GM13976 (cell line): ENCODE measurements around the gene TLN1.

Experiments used
- DNase-seq: peaks from one replicate; pipeline ENCODE4 v3.0.0; 2012; ENCODE audit warnings: low spot score
- in situ Hi-C: fragments of 300-500 bp; cut with MboI; formaldehyde crosslinking; loops from one replicate; pipeline ENCODE4 v1.12.0; 2022; ENCODE audit warnings: low sequenced_read_pairs, mixed read lengths, inconsistent platforms; ENCODE audit not compliant: unreplicated experiment
- TF ChIP-seq, protein P1 (sequence below): IDR thresholded peaks from 2 replicates; pipeline ENCODE4 v1.5.1; 2012; ENCODE audit warnings: borderline replicate concordance, mild to moderate bottlenecking; ENCODE audit not compliant: insufficient read depth; ENCODE audit errors: extremely low read depth, missing control alignments, control extremely low read depth

The TLN1 gene

DNA sequence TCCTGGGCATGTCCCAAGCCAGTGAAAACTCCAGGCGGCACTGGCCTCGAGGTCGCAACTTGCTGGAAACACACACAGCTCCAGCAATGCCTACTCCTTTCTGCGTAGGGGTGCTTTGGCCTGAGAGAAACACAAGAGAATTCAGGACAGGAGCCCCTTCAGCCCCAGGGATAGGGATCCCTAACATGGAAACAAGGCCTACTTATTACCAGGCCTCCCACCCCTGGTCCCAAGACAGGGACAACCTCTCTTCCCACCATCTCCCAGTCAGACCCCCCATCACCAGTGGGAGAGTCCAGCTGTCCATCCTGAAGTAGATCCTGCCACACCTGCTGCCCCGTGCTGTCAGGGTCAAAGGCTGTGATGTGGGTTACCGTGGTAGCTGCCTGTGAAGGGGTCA is 8.2 kb upstream of the TLN1 start:
- no peak for DNase-seq
- in situ Hi-C loops = no loop called here
- TF ChIP-seq, protein P1, sequence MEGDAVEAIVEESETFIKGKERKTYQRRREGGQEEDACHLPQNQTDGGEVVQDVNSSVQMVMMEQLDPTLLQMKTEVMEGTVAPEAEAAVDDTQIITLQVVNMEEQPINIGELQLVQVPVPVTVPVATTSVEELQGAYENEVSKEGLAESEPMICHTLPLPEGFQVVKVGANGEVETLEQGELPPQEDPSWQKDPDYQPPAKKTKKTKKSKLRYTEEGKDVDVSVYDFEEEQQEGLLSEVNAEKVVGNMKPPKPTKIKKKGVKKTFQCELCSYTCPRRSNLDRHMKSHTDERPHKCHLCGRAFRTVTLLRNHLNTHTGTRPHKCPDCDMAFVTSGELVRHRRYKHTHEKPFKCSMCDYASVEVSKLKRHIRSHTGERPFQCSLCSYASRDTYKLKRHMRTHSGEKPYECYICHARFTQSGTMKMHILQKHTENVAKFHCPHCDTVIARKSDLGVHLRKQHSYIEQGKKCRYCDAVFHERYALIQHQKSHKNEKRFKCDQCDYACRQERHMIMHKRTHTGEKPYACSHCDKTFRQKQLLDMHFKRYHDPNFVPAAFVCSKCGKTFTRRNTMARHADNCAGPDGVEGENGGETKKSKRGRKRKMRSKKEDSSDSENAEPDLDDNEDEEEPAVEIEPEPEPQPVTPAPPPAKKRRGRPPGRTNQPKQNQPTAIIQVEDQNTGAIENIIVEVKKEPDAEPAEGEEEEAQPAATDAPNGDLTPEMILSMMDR = no peak

DNA sequence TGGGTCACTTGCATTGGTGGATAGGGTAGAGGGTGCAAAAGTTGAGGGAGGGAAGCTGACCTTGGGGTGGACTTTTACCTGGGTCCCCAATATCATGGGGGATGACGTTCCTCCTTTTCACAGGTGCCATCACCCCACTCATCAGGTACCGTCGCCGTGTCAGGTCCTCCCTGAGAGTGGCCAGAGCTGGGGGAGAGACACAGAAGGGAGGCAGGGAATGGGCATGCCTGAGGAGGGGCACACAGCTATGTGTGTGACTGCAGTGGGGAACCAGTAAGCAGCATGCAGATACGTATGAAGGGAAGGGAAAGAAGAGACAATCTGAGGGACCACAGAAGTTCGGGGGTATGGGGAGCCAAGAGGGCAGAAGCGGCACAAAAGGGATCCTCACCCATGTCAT is 6.9 kb upstream of the TLN1 start:
- no peak for DNase-seq
- TF ChIP-seq, protein P1 = no peak
- in situ Hi-C loops = no loop called here

DNA sequence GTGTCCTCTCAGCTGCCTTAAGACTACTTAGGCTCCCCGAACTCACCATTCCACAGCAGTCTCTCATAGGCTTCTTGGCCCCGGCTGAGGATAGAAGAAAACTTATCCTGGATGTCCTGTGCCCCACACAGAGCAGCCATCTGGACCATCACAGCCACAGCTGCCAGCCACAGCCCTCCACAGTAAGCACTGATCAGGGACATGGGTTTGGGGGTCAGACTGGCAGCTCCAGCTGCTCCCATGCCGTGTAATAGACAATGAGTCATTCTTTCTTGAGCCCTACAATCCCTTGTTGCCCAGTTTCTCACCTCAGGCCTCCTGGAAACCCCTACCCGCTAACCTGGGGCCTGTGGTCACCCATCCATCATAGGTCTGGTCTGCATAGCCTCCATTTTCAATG is 6.2 kb upstream of the TLN1 start:
- TF ChIP-seq, protein P1 = no peak
- in situ Hi-C loops = no loop called here
- DNase-seq = no peak

DNA sequence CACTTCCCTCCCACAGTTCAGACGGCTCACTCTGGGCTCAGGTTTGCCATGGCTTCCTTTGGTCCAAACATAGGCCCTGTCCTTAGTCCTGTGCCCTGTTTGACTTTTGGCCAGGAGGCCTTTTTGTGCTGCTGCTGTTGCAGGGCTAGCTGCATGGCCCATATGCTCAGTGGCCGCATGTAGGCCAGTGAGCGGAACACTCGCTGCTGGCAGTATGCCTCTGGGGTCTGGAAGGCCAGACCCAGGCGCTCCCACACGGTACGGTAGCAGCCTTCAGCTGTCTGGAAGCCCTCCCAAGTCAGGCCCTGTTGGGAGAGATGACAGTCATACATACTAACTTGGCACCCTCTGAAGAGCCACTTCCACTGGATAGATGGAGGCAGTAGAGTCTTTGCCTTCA is 5.1 kb upstream of the TLN1 start:
- in situ Hi-C loops = no loop called here
- DNase-seq = no peak
- TF ChIP-seq, protein P1 = no peak

DNA sequence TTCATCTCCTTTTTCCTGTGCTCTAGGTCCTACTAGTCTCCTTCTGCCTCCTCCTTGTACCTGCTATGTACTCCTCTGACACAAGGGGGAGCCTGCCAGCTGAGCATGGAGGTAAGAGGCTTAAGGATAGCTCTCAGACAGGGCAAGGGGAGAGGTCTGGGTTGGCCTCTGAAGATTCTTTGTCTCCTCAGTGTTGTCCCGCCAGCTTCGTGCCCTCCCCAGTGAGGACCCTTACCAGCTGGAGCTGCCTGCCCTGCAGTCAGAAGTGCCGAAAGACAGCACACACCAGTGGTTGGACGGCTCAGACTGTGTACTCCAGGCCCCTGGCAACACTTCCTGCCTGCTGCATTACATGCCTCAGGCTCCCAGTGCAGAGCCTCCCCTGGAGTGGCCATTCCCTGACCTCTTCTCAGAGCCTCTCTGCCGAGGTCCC is 4.2 kb upstream of the TLN1 start:
- DNase-seq = peak; percentile 79
- in situ Hi-C loops = no loop called here
- TF ChIP-seq, protein P1 = peak; percentile 93

GRCh38 chr9:35734096-35734495 is 2.1 kb upstream of the TLN1 start:
- TF ChIP-seq, protein P1 = no peak
- DNase-seq = no peak
- in situ Hi-C loops = no loop called here
